ENCODE measurements around the gene FAM3D. TPM values are rescaled to one million over a fixed set of nuclear protein-coding genes. Genes with fewer than 3 reads are reported as not detected.
A peak's percentile ranks its signal among the peaks of the same experiment; 100 is the strongest.
"Not testable (repeated sequence)": the region's sequence is repeated elsewhere in the genome, so short reads cannot be mapped to it uniquely, and the experiment has no call there.

Gene FAM3D
- total and polyA plus RNA-seq, 10 of the 15 experiments (the other 5 are each of a cell fraction or from before 2014, with no cell fraction given), result 0.04 to 0.07 TPM; not detected in 8

- H3K4me1 ChIP-seq (ENCODE audit: control insufficient read depth, insufficient read depth, low read length); ATAC-seq; DNase-seq (ENCODE audit: low read depth, low spot score); POLR2A ChIA-PET; H3K4me2 ChIP-seq (ENCODE audit: control insufficient read depth, insufficient read depth); H3K9me3 ChIP-seq (replicated peaks; ENCODE audit: control insufficient read depth, insufficient read depth, low read length); H4K20me1 ChIP-seq (ENCODE audit: control insufficient read depth, insufficient read depth); H3K9ac ChIP-seq (ENCODE audit: control insufficient read depth, insufficient read depth, low read length); BruUV-seq (replicated peaks); in situ Hi-C loops (cut with MboI); H2AFZ ChIP-seq (ENCODE audit: control insufficient read depth, low read depth, low read length); H3K79me2 ChIP-seq (ENCODE audit: control insufficient read depth, insufficient read depth, low read length); H3K4me3 ChIP-seq; H3K27ac ChIP-seq (ENCODE audit: control insufficient read depth, insufficient read depth); H3K36me3 ChIP-seq (ENCODE audit: control insufficient read depth in 2 of 2, insufficient read depth in 2 of 2, low read length in 1 of 2); H3K27me3 ChIP-seq (replicated peaks in 1 of 2; ENCODE audit: control insufficient read depth in 2 of 2, insufficient read depth in 2 of 2, low read length in 1 of 2); FAIRE-seq: not testable (repeated sequence)
- CTCF ChIA-PET, result interaction anchor here (0.8 to 2.8 kb wide), 11 partner anchors 30 to 356 kb away, joined by 3 to 12 read pairs (median 4); no protein-coding TSS in a partner anchor
- WGBS (ENCODE audit: insufficient coverage, insufficient replicate concordance, low lambda C conversion rate, missing lambda C conversion rate), result 8% methylated on average over 4 of the region's 4 CpGs
- intact Hi-C loops (cut with micrococcal nuclease; ENCODE audit: unreplicated experiment), result loop anchor here (10.0 kb wide), 1 partner anchor 180 kb away; no protein-coding TSS in a partner anchor
- RAD21 ChIA-PET (ENCODE audit: unreplicated experiment), result interaction anchor here (1.0 to 2.7 kb wide), 3 partner anchors 130 to 359 kb away, joined by 3 to 11 read pairs (median 3); no protein-coding TSS in a partner anchor
- SMC1A ChIA-PET (ENCODE audit: uncharacterized antibody, unreplicated experiment), result interaction anchor here (0.6 to 2.5 kb wide), 8 partner anchors 9 to 858 kb away, joined by 3 to 10 read pairs (median 3); no protein-coding TSS in a partner anchor
- 0 out of 2 replicates have a peak, but pooled peaks have one; percentile 27 for TF ChIP-seq RAD21 (IDR thresholded peaks at IDR 0.05; ENCODE audit: insufficient read depth, low read depth, low read length)
- TF ChIP-seq, protein P1, sequence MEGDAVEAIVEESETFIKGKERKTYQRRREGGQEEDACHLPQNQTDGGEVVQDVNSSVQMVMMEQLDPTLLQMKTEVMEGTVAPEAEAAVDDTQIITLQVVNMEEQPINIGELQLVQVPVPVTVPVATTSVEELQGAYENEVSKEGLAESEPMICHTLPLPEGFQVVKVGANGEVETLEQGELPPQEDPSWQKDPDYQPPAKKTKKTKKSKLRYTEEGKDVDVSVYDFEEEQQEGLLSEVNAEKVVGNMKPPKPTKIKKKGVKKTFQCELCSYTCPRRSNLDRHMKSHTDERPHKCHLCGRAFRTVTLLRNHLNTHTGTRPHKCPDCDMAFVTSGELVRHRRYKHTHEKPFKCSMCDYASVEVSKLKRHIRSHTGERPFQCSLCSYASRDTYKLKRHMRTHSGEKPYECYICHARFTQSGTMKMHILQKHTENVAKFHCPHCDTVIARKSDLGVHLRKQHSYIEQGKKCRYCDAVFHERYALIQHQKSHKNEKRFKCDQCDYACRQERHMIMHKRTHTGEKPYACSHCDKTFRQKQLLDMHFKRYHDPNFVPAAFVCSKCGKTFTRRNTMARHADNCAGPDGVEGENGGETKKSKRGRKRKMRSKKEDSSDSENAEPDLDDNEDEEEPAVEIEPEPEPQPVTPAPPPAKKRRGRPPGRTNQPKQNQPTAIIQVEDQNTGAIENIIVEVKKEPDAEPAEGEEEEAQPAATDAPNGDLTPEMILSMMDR (IDR thresholded peaks at IDR 0.05 in 2 of 3, conservative IDR thresholded peaks at IDR 0.05 in 1 of 3; ENCODE audit: control insufficient read depth in 2 of 3, extremely low read depth in 1 of 3, insufficient read depth in 1 of 3, low read depth in 3 of 3, low read length in 3 of 3), result 0 out of 6 replicates have a peak, but pooled peaks of 1 of the 3 experiments have one; percentile 1
These were observed 28.7 kb upstream of the FAM3D start for GRCh38 chr3:58695284-58695683.
